ENCODE measurements around the gene ALX3. TPM values are rescaled to one million over a fixed set of nuclear protein-coding genes. Genes with fewer than 3 reads are reported as not detected.
"Not testable (repeated sequence)": the region's sequence is repeated elsewhere in the genome, so short reads cannot be mapped to it uniquely, and the experiment has no call there.

Gene ALX3
- total RNA-seq, 2 donors from 2014 or later, result not detected

DNA sequence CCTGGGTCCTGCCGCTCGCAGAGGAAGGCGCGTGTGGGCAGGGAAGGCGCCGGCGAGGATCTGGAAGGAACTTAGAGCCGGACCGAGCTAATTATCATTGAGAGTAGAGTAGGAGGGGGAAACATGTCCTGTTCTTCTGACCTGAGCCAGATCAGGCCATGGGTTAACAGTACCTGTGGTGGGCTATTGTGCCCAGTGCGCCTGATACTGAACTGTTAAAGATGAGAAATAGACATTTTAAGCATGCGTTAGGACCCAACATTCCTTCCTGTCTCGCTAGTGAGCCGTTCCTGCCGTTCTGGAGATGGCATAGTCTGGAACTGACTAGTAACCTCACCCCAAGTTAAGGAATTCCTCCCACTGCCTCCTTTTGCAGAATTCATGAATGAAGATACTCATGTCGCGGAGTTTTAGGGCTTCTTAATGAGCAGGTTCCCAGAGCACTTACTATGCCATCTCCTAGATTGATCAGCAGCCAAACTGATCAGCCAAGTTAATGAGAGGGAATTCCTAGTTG, 35.2 kb downstream of the ALX3 start:
- Mint-ChIP-seq H3K4me1 (ENCODE audit: low read depth in 2 of 2) (peaks cover 36 to 44% of the 10 kb centered on the region in 2 donors), H3K4me3 (peak overlapping the region; percentile 78), H3K36me3 (no peaks in the 10 kb centered on the region), H3K27ac (peak overlapping the region; percentile 78 to 82), H3K9me3 (no peaks in the 10 kb centered on the region), H3K27me3 (no peaks in the 10 kb centered on the region)
- no peak for ATAC-seq
- DNase-seq (ENCODE audit: low spot score), result no peak

DNA sequence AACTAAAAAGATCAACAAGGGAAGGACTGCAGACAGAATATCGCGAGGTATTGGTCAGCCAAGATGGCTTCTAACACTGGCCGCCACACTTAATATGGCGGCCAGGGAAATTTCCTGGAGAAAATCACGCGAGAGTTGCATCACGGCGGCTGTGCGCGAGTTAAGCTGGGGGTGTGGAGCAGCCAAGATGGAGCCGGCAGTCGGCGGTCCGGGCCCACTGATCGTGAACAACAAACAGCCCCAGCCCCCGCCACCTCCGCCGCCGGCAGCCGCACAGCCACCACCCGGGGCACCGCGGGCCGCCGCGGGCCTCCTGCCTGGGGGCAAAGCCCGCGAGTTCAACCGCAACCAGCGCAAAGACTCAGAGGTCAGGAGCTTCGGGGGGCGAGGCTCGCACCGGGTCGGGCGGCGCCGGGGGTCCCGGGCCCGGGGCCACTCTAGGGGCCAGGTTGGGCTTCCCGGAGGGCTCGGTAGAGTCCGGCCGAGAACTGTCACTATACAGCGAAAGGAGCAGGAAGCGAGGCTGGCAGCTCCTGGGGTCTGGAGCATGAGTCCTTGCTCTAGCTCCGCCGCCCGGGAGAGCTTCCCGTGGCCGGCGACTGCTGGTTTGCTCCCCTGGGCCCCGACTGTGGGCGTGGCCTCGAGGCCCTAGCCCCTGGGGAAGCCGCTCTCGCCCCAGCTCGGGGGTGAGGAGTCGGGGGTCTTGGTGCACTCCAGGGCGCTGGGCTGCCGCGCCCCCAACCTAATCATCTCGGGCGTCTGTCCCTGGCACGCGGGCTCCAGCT, 35.8 kb downstream of the ALX3 start, which contains the start of gene STRIP1:
Gene STRIP1 (plus strand): TSS at position 174 of the 785 bp plus-strand sequence. CDS start 14 bp downstream, at position 188.
- no peaks in the 10 kb centered on the region for H3K9me3 Mint-ChIP-seq
- peak; percentile 95 to 97 for ATAC-seq
- H3K27me3 Mint-ChIP-seq, result no peaks in the 10 kb centered on the region
- peak within 1 kb of the TSS; percentile 78 to 91 for H3K27ac Mint-ChIP-seq
- DNase-seq (ENCODE audit: low spot score), result peak; percentile 92
- peak within 1 kb of the TSS; percentile 78 for H3K4me3 Mint-ChIP-seq
- H3K36me3 Mint-ChIP-seq, result no peaks in the 10 kb centered on the region
- peaks cover 36 to 44% of the 10 kb centered on the region in 2 donors for H3K4me1 Mint-ChIP-seq (ENCODE audit: low read depth in 2 of 2)

- no peak for DNase-seq (ENCODE audit: low spot score)
- peak overlapping the region; percentile 78 for H3K4me3 Mint-ChIP-seq
Measured at GRCh38 chr1:110034040-110034450, 36.4 kb downstream of the ALX3 start.

DNA sequence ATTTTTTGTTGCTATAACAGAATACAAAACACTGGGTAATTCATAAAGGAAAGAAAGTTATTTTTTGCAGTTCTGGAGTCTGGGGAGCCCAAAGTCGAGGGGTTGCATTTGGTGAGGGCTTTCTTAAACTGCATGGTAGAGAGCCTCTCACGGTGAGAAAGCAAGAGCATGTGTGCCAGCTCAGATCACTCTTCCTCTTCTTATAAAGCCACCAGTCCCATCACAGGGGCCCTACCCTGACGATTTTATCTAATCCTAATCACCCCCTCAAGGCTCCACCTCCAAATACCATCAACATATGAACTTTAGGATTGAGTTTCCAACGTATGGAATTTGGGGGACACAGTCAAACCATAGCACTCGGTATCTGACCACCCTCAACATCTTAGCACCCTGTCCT, 37.1 kb downstream of the ALX3 start:
- H3K4me3 Mint-ChIP-seq, result peak overlapping the region; percentile 78
- peaks cover 36 to 44% of the 10 kb centered on the region in 2 donors for H3K4me1 Mint-ChIP-seq (ENCODE audit: low read depth in 2 of 2)
- H3K27ac Mint-ChIP-seq, result peak overlapping the region; percentile 78 to 91
- no peaks in the 10 kb centered on the region for H3K9me3 Mint-ChIP-seq
- DNase-seq (ENCODE audit: low spot score) (no peak), ATAC-seq (no peak)
- no peaks in the 10 kb centered on the region for H3K27me3 Mint-ChIP-seq
- H3K36me3 Mint-ChIP-seq, result no peaks in the 10 kb centered on the region

More at GRCh38 chr1:110034040-110034450, 36.4 kb downstream of the ALX3 start:
- no peak for ATAC-seq
- Mint-ChIP-seq H3K27me3 (no peaks in the 10 kb centered on the region), H3K27ac (peak overlapping the region; percentile 78 to 91), H3K4me1 (ENCODE audit: low read depth in 2 of 2) (peaks cover 36 to 44% of the 10 kb centered on the region in 2 donors), H3K36me3 (no peaks in the 10 kb centered on the region), H3K9me3 (no peaks in the 10 kb centered on the region)

DNA sequence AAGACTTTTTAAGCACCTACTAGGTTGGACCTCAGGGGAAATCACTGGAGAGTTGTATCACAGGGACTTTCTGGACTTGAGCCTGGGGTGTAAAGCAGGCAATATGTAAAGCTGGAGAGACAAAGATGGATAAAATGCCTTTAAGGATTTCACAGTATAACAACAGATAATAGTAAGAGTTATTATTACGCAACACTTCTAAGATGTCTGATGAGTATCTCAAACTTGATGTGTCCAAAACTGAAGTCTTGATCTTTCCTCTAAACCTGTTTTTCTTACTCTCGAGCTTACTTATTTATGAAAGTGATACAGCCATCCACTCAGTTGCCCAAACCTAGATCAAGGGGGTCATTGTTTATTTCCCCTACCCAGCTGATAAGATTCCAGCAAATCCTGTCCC, 38.1 kb downstream of the ALX3 start:
- Mint-ChIP-seq H3K27ac (peak overlapping the region; percentile 78 to 91), H3K9me3 (no peaks in the 10 kb centered on the region), H3K27me3 (no peaks in the 10 kb centered on the region), H3K4me1 (ENCODE audit: low read depth in 2 of 2) (peaks cover 36 to 44% of the 10 kb centered on the region in 2 donors), H3K4me3 (peak overlapping the region; percentile 1), H3K36me3 (no peaks in the 10 kb centered on the region)
- DNase-seq (ENCODE audit: low spot score) (no peak), ATAC-seq (no peak)

DNA sequence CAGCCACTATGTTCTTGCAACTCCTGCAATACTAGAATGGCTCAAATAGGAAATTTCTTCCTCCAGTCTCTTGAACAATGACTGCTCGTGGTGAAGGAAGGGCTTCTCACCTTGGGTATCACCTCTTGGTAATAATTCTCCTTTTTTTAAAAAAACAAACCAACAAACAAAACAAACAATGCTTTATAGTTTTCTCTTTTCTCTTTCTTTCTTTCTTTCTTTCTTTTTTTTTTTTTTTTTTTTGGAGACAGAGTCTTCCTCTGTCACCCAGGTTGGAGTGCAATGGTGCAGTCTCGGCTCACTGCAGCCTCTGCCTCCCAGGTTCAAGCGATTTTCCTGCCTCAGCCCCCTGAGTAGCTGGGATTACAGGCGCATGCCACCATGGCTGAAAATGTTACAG, 39.8 kb downstream of the ALX3 start:
- not testable (repeated sequence) for ATAC-seq; H3K9me3 Mint-ChIP-seq; H3K36me3 Mint-ChIP-seq; H3K27me3 Mint-ChIP-seq; DNase-seq (ENCODE audit: low spot score)
- peak overlapping the region; percentile 92 for H3K4me3 Mint-ChIP-seq
- H3K27ac Mint-ChIP-seq, result peak overlapping the region; percentile 90 to 91
- H3K4me1 Mint-ChIP-seq (ENCODE audit: low read depth in 2 of 2), result peaks cover 35 to 40% of the 10 kb centered on the region in 2 donors

DNA sequence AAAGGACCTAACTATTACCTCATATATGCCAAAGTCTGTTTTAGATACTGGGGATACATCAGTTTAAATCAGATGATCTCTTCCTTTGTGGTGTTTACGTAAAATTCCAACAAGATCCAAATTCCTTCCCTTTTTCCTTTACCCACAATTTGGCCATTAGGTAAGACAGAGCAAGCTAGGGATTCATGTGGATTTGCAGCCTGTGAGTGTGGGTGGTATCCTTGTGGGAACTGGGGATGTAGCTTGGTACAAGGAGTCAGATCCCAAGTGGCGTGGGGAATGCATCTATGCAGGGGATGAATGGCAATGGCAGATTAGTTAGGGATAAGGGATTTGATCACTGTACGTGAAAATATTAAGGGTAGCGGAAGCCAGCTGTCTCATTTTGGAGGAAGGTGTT, 45.9 kb downstream of the ALX3 start:
- DNase-seq (ENCODE audit: low spot score) (no peak), ATAC-seq (no peak)
- Mint-ChIP-seq H3K36me3 (peaks cover 14% of the 10 kb centered on the region), H3K27ac (no peak overlapping the region), H3K4me3 (no peak overlapping the region), H3K4me1 (ENCODE audit: low read depth in 2 of 2) (no peaks in the 10 kb centered on the region), H3K27me3 (no peaks in the 10 kb centered on the region), H3K9me3 (no peaks in the 10 kb centered on the region)

- DNase-seq (ENCODE audit: low spot score) (no peak), ATAC-seq (no peak)
- Mint-ChIP-seq H3K4me3 (no peak overlapping the region), H3K4me1 (ENCODE audit: low read depth in 2 of 2) (no peaks in the 10 kb centered on the region), H3K27ac (no peak overlapping the region), H3K27me3 (no peaks in the 10 kb centered on the region), H3K9me3 (no peaks in the 10 kb centered on the region), H3K36me3 (peaks cover 38% of the 10 kb centered on the region)
Measured at GRCh38 chr1:110021285-110021684, 49.2 kb downstream of the ALX3 start.

DNA sequence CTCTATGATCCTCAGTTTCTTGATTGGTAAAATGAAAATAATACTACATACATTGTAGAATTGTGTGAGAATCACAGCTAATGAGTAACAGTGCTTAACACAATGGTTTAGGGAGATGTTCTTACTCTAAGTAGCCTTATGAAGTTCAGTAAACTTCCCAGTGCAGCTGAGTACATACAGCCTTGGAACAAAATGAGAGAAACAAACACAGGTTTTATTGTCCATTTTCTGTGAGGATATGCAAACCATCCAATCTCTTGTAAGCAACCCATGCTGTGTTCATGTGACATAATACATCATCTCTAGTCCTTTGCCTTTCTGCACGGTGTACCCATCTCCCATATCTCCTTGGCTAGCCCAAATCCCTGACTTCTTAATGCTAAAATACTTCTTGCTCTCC, 50.7 kb downstream of the ALX3 start:
- ATAC-seq (no peak), DNase-seq (ENCODE audit: low spot score) (no peak)
- Mint-ChIP-seq H3K4me1 (ENCODE audit: low read depth in 2 of 2) (no peaks in the 10 kb centered on the region), H3K27me3 (no peaks in the 10 kb centered on the region), H3K27ac (no peak overlapping the region), H3K9me3 (no peaks in the 10 kb centered on the region), H3K36me3 (peaks cover 41% of the 10 kb centered on the region), H3K4me3 (no peak overlapping the region)

- no peaks in the 10 kb centered on the region for H3K4me1 Mint-ChIP-seq (ENCODE audit: low read depth in 2 of 2)
- H3K4me3 Mint-ChIP-seq, result no peak overlapping the region
- DNase-seq (ENCODE audit: low spot score), result no peak
- no peaks in the 10 kb centered on the region for H3K9me3 Mint-ChIP-seq
- H3K27ac Mint-ChIP-seq, result no peak overlapping the region
- no peaks in the 10 kb centered on the region for H3K27me3 Mint-ChIP-seq
- no peak for ATAC-seq
- H3K36me3 Mint-ChIP-seq, result peaks cover 43% of the 10 kb centered on the region
Measured at GRCh38 chr1:110018396-110018795, 52.1 kb downstream of the ALX3 start.

- Mint-ChIP-seq H3K27ac (no peak overlapping the region), H3K9me3 (no peaks in the 10 kb centered on the region), H3K27me3 (no peaks in the 10 kb centered on the region), H3K4me3 (no peak overlapping the region), H3K36me3 (peaks cover 43% of the 10 kb centered on the region), H3K4me1 (ENCODE audit: low read depth in 2 of 2) (no peaks in the 10 kb centered on the region)
- ATAC-seq (no peak), DNase-seq (ENCODE audit: low spot score) (no peak)
Measured at GRCh38 chr1:110017792-110018191, 52.7 kb downstream of the ALX3 start.

- Mint-ChIP-seq H3K4me3 (no peak overlapping the region), H3K4me1 (ENCODE audit: low read depth in 2 of 2) (peaks cover 7% of the 10 kb centered on the region in 2 donors), H3K27ac (peak overlapping the region in 1 of 2 donors; percentile 41), H3K9me3 (no peaks in the 10 kb centered on the region), H3K27me3 (no peaks in the 10 kb centered on the region), H3K36me3 (peaks cover 41% of the 10 kb centered on the region)
- ATAC-seq (no peak), DNase-seq (ENCODE audit: low spot score) (no peak)
Measured at GRCh38 chr1:110012100-110012780, 58.2 kb downstream of the ALX3 start.

- Mint-ChIP-seq H3K36me3 (peaks cover 36% of the 10 kb centered on the region), H3K9me3 (no peaks in the 10 kb centered on the region), H3K4me1 (ENCODE audit: low read depth in 2 of 2) (peaks cover 7% of the 10 kb centered on the region in 2 donors), H3K4me3 (no peak overlapping the region), H3K27me3 (no peaks in the 10 kb centered on the region), H3K27ac (no peak overlapping the region)
- DNase-seq (ENCODE audit: low spot score), result no peak
- peak; percentile 59 to 63 for ATAC-seq
Measured at GRCh38 chr1:110011527-110012041, 58.9 kb downstream of the ALX3 start.

Data from natural killer cell treated with Interleukin-12 subunit alpha and Interleukin-12 subunit beta and Interleukin-15 and Interleukin-18, amount 100 ng/mL, for 72 hours (primary cell).